ENCODE measurements around the gene ABI3BP.

The ABI3BP gene

GRCh38 chr3:100740207-100740606, 253.0 kb downstream of the ABI3BP start:
- Histone ChIP-seq H3K27ac (no peak overlapping the region), H3K27me3 (no peaks in the 10 kb centered on the region), H3K9me3 (no peaks in the 10 kb centered on the region), H3K36me3 (peaks cover 33 to 78% (median 76%) of the 10 kb centered on the region in 3 donors), H3K4me1 (peaks cover 0 to 1% (median 0%) of the 10 kb centered on the region in 4 donors), H3K4me3 (no peak overlapping the region)
- DNase-seq, result no peak
- no peak for TF ChIP-seq CTCF (IDR thresholded peaks at IDR 0.05)
- intact Hi-C loops (cut with DNase I; ENCODE audit: low total_unique reads), result no loop called here

DNA sequence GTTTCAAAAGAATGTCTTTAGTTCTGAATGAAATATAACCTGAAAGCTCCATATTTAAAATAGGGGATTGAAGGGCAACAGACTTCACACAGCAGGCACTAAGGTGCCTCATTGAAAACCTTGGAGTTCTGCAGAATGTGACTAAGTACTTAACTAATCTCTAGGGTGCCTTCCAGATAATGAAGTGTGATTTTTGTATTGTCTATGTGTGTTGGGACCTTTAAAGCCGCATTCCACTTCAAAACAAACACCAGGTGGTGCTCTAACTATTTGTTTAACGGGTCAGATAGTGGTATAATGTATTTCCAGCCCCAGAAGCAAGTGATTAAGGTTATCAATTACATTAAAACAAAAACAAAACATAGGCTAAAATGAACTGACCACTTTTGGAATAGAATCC, 255.9 kb downstream of the ABI3BP start:
- intact Hi-C loops (cut with DNase I; ENCODE audit: low total_unique reads), result no loop called here
- no peak for DNase-seq
- H3K36me3 ChIP-seq, result peaks cover 45 to 78% (median 69%) of the 10 kb centered on the region in 3 donors
- no peak overlapping the region for H3K27ac ChIP-seq
- peak; percentile 29 to 34 for TF ChIP-seq CTCF (IDR thresholded peaks at IDR 0.05)
- peaks cover 0 to 15% (median 0%) of the 10 kb centered on the region in 4 donors for H3K4me1 ChIP-seq
- no peak overlapping the region for H3K4me3 ChIP-seq
- no peaks in the 10 kb centered on the region for H3K27me3 ChIP-seq
- no peaks in the 10 kb centered on the region for H3K9me3 ChIP-seq

GRCh38 chr3:100732435-100732834, 260.8 kb downstream of the ABI3BP start:
- Histone ChIP-seq H3K9me3 (no peaks in the 10 kb centered on the region), H3K4me1 (peaks cover 0 to 38% (median 0%) of the 10 kb centered on the region in 4 donors), H3K27ac (no peak overlapping the region), H3K4me3 (no peak overlapping the region), H3K27me3 (no peaks in the 10 kb centered on the region), H3K36me3 (peaks cover 33 to 49% (median 45%) of the 10 kb centered on the region in 3 donors)
- TF ChIP-seq CTCF (IDR thresholded peaks at IDR 0.05), result no peak
- intact Hi-C loops (cut with DNase I; ENCODE audit: low total_unique reads), result no loop called here
- DNase-seq, result no peak

DNA sequence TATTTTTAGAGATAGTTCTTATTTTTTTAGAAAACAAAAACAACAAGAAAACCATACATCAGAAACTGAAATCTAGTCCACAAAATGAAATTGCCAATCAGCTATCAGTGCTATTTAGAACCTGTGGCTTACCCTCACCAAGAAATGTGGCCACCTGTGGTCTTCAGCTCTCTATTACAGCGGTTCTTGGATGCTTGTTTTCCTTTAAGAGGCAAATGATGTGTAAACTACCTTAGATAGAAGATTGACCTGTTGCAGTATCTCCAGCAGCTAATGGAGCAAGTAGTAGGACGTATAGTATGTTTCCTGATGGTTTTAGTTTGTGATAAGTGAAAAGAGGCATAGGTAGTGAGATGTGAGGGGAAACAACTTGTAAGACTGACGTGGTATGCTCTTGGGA, 262.7 kb downstream of the ABI3BP start:
- no peak for TF ChIP-seq CTCF (IDR thresholded peaks at IDR 0.05)
- no peak for DNase-seq
- Histone ChIP-seq H3K27me3 (no peaks in the 10 kb centered on the region), H3K4me1 (peaks cover 0 to 51% (median 2%) of the 10 kb centered on the region in 4 donors), H3K36me3 (peaks cover 26 to 49% (median 39%) of the 10 kb centered on the region in 3 donors), H3K4me3 (no peak overlapping the region), H3K27ac (no peak overlapping the region), H3K9me3 (no peaks in the 10 kb centered on the region)
- intact Hi-C loops (cut with DNase I; ENCODE audit: low total_unique reads), result no loop called here

- Histone ChIP-seq H3K9me3 (no peaks in the 10 kb centered on the region), H3K27me3 (no peaks in the 10 kb centered on the region), H3K27ac (no peak overlapping the region), H3K4me1 (peaks cover 0 to 36% (median 2%) of the 10 kb centered on the region in 4 donors), H3K36me3 (peaks cover 19 to 38% (median 37%) of the 10 kb centered on the region in 3 donors), H3K4me3 (no peak overlapping the region)
- intact Hi-C loops (cut with DNase I; ENCODE audit: low total_unique reads), result no loop called here
- TF ChIP-seq CTCF (IDR thresholded peaks at IDR 0.05), result no peak
- DNase-seq, result no peak
Observed at GRCh38 chr3:100726706-100727105, 266.5 kb downstream of the ABI3BP start.
